NOMO-1 (cell line): ENCODE data around the gene OR51L1.

ENCODE experiments used
- DNase-seq, 2 experiments: peaks; one replicate each; lab custom pipeline; 2025; ENCODE audit not compliant: unreplicated experiment in 2 of 2; lab: John Stamatoyannopoulos, UW

Gene OR51L1

GRCh38 chr11:5046226-5046625 is 51.6 kb downstream of the OR51L1 start, which contains the start of gene OR52J3:
OR52J3 (plus strand) TSS chr11:5046526; CDS start chr11:5046526, 0 bp downstream.
- DNase-seq = no peak

- DNase-seq = no peak
Observed at GRCh38 chr11:5046754-5047330, 52.2 kb downstream of the OR51L1 start.
